ENCODE measurements around the gene ALDH1L2.

Gene ALDH1L2

DNA sequence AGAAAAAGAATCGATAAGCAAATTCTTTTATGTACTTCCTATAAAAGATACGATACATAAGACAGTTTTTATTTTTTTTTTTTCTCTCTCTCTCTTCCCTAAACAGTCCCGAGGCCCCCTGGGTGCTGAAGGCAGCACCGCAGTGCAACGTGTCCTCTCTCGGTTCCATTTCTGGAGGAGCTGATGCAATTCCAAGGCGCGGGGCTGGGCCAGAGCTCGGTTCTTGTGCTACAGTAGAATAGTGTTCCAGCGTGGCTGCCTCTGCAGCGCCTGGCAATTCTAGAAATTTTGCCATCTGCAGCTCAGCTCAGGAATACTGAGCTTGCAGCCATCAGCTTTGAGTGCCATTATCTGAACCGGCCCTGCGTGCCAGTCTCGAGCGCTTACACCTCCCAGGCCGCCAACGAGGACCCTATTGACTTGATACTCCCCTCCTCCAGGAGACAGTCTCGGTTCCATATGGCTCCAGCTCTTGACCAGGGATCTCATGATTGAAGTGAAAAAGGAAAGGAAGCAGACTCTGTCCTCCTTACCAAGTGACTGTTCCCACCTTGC lies 630 bp downstream of the ALDH1L2 start:
- DNase-seq (ENCODE audit: low read depth), result no peak

DNA sequence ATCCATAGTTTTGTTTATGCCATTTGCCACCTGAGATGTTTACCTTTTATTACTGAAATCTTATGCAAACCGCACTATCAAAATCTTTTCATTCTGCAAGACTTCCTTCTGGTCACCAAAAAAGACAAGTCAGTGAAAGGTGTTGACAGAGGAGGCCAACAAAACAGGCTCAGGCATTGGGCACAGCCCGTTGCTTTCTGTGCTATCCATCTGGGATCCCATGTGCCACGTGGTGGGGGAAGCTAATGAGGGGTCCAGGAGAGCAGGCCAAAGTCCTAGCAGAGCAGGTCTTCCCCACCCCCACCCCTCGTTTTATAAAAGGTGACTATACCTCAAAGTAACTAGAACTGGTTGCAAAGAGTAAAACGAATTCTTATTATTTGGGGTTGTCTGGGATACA lies 1.2 kb downstream of the ALDH1L2 start:
- DNase-seq (ENCODE audit: low read depth), result no peak

DNA sequence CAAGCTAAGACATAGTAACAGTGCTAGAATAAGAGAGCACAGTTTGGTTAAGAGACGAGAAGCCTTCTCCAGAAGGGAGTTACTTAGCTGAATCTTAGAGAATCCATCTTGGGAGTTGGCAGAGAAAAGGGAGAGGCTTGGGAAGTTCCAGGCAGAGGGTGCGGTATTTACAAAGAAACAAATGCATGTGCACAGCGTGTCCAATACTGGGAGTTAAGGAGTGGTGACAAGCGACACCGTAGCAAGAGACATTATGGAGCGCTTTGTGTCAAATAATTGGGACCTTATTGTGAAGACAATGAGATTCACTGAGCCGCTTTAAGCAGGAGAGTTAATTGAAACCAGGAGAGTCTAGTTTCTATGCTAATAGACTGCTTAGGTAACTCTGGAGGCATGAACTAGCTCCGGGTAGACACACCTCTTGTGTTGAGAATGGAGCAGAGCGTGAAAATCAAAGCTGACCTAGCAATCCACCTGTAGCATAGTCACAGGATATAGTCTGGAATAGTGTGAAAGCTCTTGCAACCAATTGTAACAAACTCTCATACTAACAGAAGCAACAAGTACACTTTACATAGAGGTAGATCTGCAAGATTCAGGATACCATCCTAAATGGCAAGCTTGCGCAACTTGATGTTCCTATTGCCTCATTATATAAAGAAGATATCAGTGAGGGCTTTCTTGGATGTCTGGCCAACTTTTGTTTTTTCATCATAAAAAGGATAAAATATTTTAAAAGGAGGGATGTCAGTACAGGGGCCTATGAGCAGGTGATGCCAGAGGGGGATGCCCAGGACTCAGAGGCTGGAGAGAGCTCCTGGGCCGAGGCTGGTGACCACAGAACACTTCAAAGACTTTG lies 5.3 kb downstream of the ALDH1L2 start:
- DNase-seq (ENCODE audit: low read depth), result no peak

DNA sequence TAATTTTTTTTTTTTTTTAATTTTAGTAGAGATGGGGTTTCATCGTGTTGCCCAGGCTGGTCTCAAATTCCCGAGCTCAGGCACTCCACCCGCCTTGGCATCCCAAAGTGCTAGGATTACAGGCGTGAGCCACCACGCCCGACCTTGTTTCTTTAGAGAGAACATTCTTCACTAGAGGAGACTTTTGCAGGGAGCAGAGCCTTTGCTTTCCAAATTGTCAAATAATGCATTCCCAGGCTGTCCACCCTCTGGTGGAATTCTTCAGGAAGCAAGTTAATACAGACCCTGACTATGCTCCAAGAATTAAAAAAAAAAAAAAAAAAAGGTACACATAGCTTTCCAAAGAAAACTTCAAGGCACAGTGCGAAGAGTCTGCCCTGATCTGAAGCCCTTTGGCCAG lies 6.8 kb downstream of the ALDH1L2 start:
- DNase-seq (ENCODE audit: low read depth), result no peak

DNA sequence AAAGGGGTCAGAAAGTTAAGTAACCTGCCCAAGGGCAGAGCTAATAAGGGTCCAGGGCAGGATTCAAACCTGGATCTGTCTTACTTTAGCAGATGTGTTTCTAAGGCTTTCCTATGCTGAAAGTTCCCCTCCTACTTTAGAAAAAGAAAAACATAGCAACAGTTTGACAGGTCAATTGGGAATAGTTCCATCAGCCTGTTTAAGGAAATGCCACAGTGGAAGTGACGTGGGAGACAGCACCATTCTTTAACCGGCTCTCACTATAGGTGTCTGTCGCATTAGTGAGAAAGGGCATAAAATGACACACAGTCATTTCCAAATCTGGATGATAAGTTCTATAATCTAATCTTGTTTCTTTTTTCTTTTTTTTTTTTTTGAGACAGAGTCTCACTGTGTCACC lies 7.3 kb downstream of the ALDH1L2 start:
- DNase-seq (ENCODE audit: low read depth), result no peak

DNA sequence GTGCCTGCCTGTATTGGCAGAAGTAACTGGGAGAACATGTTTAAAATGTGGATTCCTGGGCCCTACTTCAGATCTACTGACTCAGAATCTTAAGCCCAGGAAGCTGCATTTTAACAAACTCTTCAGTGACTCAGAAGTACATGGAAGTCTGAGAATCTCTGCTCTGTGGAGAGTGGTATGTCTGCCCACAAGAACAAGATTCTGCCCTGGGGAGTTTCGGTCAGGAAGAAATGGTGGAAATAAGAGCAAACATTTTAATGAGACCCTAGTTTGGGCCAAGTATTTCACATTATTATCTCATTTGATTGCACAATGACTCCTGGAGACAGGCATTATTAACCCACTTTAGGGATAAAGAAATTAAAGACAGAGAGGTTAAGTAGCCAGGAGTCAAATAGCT lies 8.2 kb downstream of the ALDH1L2 start:
- DNase-seq (ENCODE audit: low read depth), result peak; percentile 14

DNA sequence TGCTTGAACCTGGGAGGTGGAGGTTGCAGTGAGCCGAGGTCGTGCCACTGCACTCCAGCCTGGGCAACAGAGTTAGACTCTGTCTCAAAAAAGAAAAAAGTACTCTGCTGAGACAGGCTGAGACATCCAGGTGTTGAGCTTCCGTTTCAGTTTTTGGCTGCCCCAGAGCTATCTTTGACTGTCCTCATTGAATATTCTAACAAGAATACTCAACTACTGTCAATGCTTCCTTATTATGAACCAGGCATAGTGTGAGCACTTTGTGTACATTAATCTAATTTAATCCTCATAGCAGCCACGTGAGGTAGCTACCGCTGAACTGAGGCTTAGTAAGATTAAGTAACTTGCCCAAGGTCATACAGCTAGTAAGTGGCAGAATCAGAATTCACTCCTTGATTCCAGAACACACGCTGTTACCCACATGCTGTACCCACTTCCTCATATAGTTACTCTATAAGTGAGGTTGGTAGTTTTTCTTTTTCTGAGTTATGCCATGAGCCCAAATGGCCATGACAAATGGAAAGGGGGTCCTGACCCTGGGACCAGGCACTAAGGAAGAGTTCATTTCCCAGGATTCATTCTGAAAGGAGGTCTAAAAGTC lies 11.3 kb downstream of the ALDH1L2 start:
- no peak for DNase-seq (ENCODE audit: low read depth)

DNA sequence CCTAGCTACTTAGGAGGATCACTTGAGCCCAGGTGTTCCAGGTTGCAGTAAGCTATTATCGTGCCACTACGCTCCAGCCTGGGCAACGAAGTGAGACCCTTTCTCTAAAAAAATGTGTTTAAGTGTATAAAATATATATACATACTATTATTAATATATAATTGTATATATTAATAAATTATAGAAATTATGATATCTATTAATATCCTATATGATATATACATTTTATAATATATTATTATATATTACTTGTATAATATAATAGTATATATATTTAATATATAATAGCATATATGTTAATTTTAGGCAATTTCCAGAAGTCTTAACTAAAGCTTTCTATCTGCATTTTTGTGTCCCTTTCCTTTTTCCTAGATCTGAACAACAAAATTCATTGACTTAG lies 12.3 kb downstream of the ALDH1L2 start:
- no peak for DNase-seq (ENCODE audit: low read depth)

DNA sequence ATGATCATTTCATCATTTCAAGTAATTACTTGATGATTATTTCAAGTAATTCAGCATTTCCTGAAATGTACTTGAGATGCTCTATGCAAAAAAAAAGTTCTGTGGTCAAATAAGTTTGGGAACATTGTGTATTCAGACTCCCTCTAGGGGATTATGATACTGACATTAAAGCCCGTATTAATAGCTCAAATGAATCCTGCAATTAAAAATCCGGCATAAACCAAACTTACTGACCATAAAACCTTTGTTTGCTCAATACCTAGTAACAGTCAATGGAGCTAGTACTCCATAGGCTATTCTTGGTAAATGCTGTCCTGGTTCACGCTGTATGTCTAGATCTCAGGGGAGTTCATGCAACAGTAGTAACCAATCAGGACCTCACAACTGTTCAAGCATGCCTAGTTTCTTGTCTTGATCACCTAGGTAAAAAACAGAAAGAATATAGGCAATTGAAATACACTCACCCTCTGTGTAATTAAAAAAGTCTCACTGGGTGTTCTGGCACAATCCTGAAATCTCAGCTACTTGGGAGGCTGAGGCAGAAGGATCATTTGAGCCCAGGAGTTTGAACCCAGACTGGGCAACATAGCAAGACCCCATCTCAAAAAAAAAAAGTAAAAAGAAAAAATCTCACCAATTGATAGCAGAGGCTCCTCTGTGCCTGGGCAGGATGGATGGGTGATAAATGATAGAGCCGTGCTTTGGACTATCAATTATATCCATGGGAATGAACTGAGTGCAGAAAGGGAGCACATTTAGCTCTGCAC lies 14.1 kb downstream of the ALDH1L2 start:
- DNase-seq (ENCODE audit: low read depth), result no peak

DNA sequence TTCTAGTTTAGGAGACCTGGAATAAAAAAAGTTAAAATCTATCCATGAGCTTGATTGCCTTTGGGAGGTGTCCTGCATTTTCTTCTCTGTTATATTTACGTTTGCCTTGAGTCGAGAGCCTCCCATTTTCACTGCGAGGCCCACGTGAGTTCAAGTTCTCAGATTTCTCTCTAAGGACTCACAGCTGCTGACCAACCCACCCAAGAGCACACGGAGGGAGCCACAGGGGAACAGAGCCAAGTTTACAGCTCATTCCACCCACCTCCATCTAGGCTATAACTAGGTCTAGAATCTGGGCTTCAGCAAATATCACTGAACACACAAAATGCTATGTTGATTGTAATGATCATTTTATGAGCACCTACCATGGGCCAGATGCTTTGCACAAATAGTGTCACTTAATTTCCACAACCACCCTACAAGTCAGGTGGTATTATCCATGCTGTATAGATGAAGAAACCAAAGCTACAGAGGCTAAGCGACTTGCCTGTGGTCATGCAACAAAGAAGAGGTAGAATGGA lies 16.7 kb downstream of the ALDH1L2 start:
- DNase-seq (ENCODE audit: low read depth), result peak; percentile 45

DNA sequence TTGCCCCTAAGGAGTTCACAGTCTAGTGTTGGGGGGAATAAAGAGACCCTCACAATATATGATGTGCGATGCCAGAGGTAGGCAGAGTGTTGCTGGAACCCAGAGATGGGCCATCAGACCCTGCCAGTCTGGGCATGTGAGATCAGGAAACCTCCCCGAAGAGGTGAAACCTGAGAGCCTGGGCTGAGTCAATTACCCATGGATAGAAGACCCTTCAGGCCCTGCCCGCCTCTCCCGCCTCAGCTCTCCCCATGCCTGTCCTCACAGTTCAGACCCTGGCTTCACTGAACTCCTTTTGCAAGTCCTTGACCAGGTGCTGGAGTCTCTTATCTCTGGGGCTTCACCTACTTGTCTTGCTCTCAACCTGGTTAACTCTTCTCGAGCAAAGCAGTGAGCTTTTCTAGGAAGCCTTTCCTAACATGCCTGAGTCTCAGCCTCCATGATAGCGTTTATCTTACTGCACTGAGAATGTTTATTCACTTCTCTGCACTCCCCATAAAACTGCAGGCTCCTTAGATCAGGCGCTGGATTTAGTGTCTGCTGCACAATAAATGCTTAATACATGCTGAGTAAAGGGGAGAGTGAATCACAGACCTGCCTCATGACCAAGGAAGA lies 19.6 kb downstream of the ALDH1L2 start:
- no peak for DNase-seq (ENCODE audit: low read depth)

DNA sequence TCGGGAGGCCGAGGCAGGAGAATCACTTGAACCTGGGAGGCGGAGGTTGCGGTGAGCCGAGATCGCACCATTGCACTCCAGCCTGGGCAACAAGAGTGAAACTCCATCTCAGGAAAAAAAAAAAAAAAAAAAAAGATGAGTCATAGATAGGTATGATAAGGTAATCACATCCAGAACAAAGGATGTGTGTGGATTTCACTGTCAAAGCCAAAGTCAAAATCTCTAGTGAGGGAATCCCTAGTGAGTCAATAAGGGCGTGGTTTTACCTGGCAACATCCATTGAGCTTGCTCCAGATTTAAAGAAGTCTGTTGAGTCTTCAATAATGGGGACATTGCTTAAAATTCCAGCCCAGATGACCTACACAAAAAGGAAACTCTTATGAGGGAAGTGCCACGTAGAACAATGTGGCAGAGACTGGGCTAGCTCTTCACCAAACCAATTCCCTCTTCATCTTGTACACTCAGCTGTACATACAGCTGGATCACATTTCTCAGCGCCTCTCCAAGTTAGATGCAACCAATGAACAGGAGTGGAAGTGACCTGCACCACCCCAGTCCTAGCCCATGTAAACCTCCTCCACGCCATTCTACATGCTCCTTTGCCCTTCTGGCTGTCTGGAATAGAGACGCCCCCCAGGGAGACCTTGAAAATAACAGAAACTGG lies 23.4 kb downstream of the ALDH1L2 start:
- DNase-seq (ENCODE audit: low read depth), result no peak

DNA sequence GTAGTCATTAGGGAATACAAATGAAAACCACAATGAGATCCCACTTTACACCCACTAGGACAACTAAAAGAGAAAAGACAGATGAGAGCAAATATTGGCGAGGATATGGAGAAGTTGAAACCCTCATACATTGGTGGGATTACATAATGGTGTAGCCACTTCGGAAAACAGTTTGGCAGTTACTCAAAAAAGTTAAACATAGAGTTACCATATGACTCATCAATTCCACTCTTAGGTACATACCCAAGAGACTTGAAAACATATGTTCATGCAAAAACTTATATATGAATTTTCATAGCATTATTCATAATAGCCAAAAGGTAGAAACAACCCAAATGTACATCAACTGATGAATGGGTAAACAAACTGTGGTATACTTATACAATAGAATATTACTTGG lies 27.1 kb downstream of the ALDH1L2 start:
- no peak for DNase-seq (ENCODE audit: low read depth)

DNA sequence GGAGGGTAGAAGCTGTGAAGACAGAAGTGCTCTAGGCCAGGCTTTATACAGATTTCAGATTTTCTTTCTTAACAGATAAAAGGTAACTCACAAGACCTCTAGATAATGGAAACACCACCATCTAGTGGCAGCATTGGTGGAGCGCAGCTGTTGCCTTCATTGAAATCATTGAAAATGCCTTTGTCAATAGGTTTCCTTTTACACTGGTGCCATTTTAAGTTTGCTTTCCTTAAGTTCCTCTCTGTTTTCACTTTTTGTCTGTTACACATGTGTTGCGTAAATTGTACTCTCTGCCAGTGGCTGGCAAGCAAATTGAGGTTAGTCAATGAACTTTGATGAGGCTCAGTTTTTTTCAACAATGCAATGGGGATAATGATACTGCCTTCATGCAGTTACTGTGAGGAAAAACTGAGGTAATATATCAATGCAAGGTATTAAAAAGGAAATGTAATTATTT lies 31.1 kb downstream of the ALDH1L2 start:
- DNase-seq (ENCODE audit: low read depth), result peak; percentile 24

DNA sequence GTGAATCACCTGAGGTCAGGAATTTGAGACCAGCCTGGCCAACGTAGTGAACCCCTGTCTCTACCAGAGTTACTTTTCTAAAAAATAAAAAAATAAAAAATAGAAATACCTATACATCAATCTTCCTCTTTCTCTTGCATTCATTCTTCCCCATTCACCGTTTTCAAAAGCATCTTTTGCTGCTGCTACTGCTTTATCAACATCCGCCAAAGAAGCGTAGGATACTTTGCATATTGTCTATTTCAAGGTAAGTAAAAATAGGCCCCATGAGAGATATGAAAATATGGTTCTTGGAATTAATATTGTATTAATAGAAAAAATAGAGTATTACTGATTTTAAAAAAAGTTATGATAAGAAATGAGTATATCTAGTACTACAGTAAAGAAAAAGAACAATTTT lies 32.3 kb downstream of the ALDH1L2 start:
- no peak for DNase-seq (ENCODE audit: low read depth)

DNA sequence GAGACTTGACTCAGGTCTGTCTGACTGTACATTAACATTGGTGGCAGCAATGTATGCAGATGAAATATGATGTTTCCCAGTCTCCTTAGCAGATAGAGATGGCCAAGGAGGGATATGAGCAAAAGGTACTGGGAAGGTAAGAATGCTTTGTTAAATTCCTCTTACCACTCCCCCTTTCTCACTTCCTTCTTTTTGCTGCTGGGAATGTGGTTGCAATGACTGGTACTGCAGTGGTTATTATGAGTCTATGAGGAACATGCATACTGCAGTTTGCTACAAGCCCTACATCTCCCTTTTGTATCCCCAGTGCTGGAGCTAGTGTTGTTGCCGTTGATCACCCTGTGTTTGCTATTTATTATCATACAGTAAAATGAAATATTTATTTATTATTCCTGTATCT lies 35.9 kb downstream of the ALDH1L2 start:
- no peak for DNase-seq (ENCODE audit: low read depth)

DNA sequence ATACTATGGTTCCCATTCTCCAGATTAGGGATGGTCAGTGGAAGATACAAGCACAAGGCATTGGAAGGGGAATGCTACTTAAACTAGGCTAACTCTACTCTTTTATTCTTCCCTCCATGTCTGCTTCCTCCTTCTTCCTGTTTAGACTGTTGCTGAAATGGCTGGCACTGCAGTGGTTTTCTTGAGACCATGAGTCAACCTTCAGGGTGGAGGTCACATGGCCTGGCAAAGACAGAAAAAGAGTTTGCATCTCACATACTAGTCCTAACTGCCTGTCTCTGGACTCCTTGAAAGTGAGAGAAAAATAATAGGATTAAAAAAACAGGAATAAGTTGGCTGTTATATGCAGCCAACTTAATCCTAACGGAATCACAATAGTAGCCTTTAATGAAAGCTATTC lies 37.0 kb downstream of the ALDH1L2 start:
- no peak for DNase-seq (ENCODE audit: low read depth)

DNA sequence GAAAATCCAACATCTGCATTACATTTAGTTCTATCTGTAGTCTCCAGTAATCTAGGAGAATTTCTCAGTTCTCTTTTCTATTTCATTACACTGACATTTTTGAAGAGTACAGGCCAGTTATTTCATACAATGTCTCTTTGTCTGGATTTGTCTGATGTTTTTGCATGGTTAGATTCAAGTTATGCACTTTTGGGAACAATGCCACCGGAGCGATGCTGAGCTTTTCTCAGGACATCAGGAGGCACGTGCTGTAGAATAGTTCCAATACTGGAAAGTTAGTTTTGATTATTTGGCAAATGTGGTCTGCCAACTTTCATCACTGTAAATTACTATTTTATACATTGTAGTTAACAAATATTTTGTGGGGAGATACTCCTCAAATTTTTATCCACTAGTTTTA lies 43.1 kb downstream of the ALDH1L2 start:
- peak; percentile 9 for DNase-seq (ENCODE audit: low read depth)

DNA sequence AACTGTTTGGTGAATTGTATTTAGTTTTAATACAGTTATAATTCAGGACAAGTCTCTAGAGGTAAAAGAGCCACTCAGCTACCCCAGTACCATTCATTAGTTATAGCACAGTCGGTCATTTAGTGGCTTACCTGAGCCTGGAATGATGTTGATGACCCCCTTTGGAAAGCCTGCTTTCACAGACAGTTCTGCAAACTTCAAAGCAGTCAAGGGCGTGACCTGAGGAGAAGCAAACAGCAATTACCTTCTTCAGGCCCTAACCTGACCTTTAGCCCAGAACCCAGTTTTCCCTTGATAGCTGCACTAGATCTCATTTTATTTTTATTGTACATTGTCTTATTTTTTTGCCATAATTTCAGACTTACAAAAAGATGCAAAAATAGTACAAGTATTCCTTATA lies 43.8 kb downstream of the ALDH1L2 start:
- DNase-seq (ENCODE audit: low read depth), result no peak

DNA sequence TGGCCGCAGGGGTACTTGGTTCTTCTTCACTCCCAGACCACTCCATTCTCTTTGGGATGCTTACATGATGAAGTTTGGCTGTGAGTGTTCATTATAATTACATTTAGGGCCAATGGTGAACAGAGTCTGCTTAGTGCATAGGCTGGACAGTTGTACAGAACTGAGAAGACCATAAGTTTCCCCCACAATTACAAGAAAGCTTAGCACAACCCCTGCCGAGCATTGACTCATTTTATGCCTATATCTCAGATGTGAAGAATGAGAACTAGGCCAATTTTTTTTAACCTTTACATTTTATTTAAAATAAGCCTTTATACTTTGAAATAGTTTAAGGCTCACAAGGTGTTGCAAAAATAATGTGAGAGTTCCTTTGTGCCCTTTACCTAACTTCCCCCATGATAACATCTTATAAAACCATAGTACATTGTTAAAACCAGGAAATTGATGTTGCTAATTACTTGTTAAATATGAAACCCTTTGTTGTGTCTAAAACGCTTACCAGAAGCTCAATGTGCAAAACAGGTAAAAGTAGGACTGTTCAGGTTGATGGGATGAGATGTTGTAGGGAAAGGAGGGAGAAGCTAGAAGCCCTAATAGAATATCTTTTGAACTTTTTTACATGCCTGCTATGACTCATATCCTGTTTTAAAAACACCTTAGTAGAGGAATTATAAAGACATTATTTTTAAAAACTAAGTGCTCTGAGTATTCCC lies 47.2 kb downstream of the ALDH1L2 start:
- no peak for DNase-seq (ENCODE audit: low read depth)

DNA sequence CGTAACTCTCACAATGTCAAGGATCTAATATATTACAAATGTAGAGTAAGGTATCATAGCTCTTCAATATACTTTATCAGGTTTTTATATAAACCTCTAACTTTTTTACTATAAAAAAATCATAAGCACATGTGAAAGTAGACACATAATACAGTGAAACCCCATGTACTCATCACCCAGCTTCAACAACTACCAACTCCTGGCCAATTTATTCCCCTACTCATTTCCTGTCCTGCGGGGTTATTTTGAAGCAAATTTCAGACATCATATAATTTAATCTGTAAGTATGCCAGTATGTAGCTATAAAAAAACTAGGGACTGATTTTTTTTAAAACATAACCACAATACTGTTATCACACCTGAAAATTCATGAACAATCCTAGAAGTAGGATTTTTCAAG lies 50.4 kb downstream of the ALDH1L2 start:
- DNase-seq (ENCODE audit: low read depth), result no peak
